Activated CD8-positive, alpha-beta memory T cell treated with anti-CD3 and anti-CD28 coated beads for 4 hours (primary cell): ENCODE results near the gene NDOR1.

Experiments
- DNase-seq, 2 donors: peaks; one replicate each; pipeline ENCODE4 v3.0.0-alpha.2; 2020; ENCODE audit warnings: low read depth in 2 of 2

NDOR1 gene

DNA sequence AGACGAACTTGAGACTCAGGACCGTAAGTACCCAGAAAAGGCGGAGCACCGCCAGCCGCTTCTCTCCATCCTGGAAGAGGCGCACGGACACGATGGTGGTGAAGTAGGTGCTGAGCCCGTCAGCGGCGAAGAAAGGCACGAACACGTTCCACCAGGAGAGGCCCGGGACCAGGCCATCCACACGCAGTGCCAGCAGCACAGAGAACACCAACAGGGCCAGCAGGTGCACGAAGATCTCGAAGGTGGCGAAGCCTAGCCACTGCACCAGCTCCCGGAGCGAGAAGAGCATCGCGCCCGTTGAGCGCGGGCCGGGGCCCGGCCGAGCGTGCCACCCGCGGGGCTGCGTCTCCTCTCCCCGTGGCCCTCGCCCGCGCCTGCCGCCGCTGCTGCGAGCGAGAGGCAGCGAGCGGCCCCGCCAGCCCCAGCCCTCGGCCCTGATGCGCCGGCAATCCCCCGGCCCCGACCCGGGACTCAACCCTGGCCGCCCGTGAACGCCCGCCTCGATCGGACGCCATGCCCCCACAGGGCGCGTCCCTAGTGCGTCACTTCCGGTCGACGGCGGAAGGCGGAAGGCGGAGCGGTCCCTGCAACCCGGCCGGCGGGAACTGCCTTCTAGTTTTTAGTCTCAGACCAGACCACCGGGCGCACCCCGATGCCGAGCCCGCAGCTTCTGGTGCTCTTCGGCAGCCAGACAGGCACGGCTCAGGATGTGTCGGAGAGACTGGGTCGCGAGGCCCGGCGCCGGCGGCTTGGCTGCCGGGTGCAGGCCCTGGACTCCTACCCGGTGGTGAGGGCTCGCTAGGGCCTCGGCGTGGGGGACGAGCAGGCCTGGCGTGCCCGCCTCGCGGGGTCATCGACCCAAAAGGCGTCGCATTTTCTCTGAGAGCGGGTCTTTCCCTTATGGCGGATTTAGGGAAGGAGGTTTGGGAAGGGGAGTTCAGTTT lies at the start of gene NDOR1, which contains the start of gene TMEM203:
NDOR1 (plus strand) TSS at position 575 of the 944 bp plus-strand sequence; CDS start at position 653, 78 bp downstream.
TMEM203 (minus strand) TSS at position 523 of the 944 bp plus-strand sequence; CDS start at position 289, 234 bp downstream.
- DNase-seq: peak; percentile 87

DNA sequence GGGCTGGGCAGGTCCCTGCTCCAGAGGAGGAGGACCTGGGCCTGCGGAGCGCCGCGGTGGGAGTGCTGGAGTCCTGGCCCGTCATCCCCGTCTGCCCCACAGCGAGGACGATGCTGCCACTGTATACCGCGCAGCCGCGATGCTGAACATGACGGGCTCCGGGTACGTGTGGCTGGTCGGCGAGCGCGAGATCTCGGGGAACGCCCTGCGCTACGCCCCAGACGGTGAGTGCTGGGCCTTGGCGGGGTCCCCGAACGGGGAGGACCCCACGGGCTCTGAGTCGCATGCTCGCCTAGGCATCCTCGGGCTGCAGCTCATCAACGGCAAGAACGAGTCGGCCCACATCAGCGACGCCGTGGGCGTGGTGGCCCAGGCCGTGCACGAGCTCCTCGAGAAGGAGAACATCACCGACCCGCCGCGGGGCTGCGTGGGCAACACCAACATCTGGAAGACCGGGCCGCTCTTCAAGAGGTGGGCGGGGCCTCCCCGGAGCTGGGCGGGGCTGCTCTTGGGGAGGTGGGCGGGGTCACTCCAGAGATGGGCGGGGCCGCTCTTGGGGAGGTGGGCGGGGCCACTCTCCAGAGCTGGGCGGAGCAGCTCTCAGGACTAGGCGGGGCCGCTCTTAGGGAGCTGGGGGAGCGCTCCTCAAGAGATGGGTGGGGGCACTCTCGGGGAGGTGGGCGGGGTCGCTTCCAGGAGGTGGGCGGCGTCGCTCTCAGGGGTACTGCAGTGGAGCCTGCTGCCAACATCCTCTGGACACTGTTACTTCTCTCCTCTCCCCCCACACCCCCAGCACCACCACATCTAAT lies 48.7 kb upstream of the NDOR1 start:
- peak; percentile 52 to 60 for DNase-seq

DNA sequence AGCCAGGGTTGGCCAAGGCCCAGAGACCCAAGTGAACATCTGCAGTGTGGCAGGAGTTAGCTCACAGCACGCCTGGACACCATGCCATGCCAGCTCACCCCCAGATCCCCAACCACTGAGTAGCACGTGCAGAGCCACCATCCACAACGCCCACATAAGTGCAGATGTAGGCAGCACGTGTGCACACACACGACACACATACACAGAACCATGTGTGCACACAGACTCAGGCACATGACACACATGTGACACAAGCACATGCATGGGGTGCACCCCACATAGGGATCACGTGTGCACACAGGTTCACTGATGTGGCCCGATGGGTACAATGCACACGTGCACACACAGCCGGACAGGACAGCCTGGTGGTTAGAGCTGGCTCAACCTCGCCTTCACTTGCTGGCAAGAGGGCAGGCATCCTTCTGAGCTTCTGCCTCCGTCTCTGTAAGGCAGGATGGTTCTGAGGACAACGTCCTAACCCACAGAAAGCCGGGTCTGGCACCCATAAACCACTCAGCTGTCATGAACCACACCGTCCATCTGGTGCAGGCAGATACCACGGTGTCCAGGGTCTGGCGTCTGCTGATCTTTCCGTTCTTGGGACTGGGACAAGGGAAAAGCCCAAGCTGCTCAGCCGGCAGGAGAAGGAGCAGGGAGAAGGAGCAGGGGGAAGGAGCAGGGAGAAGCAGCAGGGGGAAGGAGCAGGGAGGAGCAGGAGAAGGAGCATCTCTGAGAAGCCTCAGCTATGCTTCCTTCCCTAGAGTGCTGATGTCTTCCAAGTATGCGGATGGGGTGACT lies 47.7 kb upstream of the NDOR1 start:
- DNase-seq: no peak

DNA sequence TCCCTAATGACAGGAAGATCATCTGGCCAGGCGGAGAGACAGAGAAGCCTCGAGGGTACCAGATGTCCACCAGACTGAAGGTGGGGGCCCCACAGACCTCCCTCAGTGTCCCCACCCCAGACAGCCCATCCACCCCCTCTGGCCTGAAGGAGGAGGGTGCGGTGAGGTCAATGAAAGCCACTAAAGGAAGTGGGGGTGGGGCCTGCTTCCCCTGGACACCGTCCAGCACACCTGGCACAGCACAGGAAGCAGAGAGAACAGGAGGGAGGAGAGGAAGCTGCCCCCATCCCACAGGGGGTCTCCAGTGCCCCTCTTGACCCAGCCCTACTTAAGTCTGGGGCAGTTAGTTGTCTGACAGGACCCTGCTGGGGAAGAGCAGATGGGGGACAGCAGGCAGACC lies 46.9 kb upstream of the NDOR1 start:
- DNase-seq: no peak

DNA sequence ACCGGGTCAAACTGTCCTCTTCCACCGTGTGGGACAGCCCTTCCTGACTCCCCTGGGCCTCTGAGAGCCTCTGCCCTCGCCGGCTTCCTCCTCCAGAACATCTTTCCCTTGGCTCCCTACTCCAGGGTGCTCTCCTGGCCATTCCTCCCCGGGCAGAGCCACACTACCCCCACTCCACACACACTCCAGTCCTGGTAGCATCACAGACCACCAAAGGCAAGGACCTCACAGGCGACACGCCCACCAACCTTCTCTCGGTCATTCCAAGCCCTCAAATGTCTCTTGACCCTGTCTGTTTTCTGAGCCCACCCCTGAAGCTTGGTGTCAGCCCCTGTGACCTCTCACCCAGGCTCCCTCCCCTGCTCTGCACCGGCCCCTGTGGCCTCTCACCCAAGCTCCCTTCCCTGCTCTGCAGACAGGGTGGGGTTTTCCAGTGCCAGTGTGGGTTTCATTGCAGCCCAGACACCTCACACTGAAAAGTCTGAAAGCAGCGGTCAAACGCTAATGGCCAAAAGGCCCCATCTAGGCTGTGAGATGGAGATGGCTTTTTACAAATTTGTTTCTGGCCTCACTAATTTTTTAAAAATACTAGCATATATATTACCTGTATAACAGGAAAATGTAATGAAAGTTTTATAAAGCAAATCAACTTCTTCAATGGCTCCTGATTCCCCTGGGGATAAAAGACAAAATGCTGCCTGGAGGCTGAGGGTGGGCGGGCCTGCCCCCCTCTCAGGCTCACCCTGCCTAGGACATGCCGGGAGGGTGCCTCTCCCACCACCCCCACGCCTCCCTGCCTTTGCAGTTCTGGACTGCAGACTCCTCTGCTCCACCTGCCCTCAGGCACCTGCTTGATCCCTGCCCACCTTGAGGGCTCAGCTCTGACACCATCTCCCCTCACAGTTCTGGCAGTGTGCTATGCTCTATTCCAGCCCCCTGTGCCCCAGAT lies 46.1 kb upstream of the NDOR1 start:
- DNase-seq: no peak

DNA sequence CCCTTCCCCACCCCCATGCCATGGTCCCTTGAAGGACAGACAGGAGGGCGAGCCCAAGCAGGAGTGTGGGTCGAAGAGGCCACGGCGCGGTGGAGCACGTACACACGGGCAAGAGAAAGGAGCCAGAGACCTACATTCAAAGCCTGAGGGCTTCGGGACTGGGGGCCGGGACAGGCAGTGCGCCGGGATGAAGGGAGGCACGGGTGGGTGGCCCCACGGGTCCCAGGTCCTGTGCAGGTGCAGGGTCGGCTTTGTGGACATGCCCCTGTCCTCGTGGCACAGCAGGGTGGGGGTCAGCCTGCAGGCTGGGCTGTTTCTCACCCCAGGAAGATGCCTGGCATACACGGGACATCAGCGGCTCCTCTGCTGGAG lies 45.5 kb upstream of the NDOR1 start:
- no peak for DNase-seq

DNA sequence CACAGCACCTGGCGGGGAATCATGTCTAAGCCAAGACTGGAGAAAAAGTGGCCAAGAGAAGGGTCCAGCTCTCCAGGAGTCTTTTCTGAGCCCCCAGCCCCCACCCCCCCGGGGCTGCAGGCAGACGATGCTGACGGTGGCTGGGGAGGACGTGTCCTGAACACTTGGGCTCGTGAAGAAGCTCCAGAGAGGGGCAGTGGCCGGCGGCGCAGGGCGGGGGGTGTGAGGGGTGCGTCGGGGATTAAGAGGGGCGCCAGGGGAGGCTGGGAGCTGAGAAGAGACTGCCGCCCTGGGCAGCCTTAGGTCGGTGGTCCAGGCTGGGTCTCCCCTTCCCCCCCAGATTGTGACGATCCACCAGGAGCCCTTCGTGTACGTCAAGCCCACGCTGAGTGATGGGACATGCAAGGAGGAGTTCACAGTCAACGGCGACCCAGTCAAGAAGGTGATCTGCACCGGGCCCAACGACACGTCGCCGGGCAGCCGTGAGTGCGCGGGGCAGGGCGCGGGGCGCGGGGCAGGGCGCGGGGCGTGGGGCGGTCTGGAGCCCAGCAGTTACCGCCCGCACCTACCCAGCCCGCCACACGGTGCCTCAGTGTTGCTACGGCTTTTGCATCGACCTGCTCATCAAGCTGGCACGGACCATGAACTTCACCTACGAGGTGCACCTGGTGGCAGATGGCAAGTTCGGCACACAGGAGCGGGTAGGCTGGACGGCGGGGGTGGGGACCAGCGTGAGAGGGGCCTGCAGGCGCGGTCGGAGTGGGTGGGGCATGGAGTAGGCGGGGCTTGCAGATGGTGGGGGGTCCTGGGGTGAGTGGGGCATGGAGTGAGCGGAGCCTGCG lies 44.6 kb upstream of the NDOR1 start:
- no peak for DNase-seq

DNA sequence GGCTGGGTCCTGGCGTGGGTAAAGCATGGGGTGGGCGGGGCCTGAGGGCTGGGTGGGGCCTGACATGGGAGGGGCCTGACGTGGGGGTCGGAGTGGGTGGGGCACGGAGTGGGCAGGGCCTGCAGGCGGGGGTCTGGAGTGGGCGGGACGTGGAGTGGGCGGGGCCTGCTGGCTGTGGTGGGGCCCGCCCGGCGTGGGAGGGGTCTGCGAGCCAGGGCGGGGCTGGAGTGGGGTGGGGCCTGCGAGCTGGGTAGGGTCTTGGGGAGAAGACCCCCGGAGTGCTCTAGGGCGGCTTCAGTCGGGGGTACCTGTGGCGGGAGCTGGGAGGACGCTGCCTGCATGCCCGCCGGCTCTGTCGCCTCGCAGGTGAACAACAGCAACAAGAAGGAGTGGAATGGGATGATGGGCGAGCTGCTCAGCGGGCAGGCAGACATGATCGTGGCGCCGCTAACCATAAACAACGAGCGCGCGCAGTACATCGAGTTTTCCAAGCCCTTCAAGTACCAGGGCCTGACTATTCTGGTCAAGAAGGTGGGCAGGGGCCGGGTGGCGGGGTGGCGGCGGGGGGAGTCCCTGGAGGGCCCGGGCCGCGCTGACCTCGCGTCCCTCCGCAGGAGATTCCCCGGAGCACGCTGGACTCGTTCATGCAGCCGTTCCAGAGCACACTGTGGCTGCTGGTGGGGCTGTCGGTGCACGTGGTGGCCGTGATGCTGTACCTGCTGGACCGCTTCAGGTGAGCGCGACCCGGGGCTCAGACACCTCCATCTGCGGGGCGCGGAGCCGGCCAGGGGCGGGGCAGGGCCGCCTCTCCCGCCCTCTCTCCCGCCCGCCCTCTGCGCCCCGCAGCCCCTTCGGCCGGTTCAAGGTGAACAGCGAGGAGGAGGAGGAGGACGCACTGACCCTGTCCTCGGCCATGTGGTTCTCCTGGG lies 43.7 kb upstream of the NDOR1 start:
- DNase-seq: no peak

DNA sequence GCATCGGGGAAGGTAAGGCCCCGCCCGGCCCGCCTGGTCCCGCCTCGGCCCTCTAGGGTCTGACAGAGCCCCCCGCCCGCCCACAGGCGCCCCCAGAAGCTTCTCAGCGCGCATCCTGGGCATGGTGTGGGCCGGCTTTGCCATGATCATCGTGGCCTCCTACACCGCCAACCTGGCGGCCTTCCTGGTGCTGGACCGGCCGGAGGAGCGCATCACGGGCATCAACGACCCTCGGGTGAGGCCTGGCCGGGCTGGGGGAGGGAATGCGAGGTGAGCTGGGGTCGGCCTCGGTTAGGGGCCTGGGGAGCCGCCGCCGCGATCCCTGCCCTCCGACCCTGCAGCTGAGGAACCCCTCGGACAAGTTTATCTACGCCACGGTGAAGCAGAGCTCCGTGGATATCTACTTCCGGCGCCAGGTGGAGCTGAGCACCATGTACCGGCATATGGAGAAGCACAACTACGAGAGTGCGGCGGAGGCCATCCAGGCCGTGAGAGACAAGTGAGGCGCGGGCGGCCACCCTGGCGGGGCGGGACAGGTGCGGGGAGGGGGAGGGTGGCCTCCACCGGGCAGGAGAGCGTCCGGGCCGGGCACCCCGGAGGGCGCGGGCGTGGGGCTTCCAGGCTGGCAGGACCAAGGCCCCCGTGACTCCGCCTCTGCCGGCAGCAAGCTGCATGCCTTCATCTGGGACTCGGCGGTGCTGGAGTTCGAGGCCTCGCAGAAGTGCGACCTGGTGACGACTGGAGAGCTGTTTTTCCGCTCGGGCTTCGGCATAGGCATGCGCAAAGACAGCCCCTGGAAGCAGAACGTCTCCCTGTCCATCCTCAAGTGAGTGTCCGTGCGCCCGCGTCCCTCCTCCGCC lies 42.8 kb upstream of the NDOR1 start:
- no peak for DNase-seq

DNA sequence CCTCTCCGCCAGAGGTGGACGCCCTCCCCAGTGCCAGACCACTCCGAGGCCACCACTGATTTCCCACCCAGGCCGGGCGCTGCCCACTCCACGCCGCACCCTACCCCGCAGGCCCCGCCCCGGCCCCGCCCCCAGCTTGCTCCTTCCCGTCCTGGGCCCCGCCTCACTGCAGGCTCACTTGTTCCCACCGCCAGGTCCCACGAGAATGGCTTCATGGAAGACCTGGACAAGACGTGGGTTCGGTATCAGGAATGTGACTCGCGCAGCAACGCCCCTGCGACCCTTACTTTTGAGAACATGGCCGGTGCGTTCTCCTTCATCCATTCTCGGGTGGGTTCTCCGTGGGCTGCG lies 42.2 kb upstream of the NDOR1 start:
- DNase-seq: no peak

DNA sequence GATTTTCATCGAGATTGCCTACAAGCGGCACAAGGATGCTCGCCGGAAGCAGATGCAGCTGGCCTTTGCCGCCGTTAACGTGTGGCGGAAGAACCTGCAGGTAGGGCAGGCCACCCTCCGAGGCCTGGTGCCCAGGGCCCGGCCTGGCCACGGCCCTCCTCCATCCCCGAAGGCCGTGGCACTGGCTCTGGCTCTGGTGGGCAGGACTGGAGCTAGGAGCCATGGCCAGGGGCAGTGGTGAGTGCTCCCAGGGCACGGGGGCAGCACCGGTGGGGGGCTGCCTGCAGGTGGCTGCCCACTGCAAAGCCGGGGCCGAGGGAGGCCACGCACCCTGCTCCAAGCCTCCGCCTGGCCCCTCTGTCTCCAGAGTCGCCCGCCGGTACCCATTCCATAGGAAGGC lies 41.7 kb upstream of the NDOR1 start:
- no peak for DNase-seq

DNA sequence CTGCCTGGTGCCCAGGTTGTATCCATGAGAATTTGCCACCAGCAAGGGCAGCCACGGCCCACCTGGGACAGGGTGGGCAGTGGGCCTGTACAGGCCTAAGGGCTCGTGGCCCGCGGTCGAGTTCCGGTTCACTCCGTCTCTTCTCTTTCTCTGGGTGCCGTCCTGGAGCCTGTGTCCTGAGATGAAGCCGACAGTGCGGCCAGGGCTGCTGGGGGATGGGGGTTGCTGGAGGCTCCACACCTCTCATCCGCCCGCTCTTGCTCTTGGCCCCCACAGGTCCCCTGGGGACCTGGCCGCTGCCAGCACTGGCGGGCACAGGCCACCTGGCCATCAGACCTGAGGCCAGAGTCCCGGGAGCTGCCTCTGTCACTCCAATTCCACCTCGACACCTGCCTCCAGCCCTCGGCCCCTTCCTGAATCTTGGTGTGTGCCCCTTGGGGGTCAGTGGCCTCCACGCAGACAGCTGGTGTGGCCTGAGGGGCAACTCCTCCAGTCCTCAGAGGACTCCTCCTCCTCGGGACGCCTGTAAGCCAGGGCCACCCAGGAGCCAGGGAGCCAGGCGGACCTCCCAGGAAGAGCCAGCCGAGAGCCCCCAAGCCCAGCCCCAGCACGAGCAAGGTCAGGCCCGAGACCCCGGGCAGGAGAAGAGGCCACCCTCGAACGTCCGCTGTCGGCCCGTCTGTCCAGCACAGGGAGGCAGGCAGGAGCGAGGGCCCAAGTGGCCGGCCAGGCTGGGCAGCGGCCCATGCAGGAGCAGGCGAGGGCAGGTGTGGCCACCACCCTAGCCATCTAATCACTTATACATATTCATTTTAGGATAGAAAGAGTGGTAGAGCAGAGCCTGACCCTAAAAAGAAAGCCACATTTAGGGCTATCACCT lies 40.9 kb upstream of the NDOR1 start:
- no peak for DNase-seq

DNA sequence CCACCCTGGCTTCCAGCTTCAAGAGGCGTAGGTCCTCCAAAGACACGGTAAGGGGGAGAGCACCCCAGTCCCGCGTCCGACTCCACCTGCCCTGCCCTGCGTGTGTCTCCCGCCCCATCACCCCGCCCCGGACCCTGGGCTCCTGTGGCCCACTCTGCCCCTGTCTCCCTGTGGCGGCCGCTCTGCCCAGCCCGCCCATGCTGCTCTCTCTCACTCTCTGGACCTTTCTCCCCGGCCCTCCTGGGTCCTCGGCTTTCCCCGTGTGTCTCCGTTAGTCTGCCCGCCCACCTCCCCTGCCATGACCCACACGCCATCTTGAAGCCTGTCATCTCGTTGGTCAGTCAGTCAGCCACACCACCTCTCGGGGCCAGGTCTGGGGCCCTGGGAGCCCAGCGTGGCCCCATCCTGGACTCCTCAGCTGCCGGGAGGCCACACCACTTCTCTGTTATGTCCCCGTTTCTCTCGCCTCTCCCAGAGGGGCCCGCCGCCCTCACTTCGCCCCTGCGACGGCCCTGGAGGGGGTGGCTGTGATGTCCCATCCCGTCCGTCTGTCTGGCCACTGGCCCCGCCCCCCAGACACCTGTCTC lies 40.2 kb upstream of the NDOR1 start:
- DNase-seq: no peak

DNA sequence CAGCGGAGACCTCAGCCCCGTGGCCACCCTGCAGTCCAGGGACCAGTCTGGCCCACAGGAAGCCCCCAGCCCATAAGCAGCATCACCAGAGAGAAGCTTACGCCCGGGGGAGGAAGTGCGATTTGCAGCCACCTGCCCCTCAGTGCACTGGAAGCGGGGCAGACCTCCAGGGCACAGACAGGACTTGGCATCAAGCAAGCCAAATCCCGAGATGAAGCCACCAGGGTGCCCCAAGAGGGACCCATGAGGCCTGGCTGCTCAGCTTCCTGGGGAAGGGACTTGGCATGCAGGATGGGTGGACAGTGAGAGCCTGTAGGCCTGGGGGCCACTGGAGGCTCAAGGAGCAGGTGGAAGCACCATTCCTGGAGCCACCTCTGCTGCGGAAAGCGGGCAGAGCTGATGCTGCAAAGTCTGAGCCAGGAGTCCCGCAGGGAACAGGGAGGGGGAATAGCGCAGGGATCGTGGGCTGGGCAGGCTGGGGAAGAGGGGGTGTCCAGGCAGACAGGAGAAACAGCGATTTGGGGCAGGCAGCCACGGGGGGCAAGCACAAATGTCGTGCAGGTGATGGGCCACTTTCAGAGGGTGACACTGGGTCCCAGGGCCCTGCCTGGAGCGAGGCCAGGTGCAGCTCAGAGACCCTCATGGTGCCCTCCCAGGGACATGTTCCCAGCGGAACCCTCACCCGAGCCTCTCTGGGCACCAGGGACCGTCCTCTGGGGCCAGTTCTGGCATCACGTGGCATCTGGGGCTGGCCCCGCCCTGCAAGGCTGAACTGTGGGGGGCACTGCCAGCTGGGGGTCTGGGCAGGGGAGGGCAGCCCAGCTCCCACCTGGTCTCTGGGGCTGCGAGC lies 38.9 kb upstream of the NDOR1 start:
- no peak for DNase-seq

DNA sequence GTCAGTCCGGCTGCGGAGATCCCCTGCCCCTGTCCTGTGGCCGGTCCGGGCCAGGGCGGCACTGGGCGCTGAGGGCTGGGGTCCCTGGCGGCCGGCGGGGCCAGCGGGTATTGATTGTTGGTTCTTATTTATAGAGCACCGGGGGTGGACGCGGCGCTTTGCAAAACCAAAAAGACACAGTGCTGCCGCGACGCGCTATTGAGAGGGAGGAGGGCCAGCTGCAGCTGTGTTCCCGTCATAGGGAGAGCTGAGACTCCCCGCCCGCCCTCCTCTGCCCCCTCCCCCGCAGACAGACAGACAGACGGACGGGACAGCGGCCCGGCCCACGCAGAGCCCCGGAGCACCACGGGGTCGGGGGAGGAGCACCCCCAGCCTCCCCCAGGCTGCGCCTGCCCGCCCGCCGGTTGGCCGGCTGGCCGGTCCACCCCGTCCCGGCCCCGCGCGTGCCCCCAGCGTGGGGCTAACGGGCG lies 38.2 kb upstream of the NDOR1 start:
- no peak for DNase-seq
